NT2/D1 (cell line): Measurements from ENCODE around the gene FLNB.

ENCODE experiments used
- SUZ12 ChIP-seq: IDR thresholded peaks from 2 replicates; pipeline ENCODE4 v1.6.1; 2011; ENCODE audit not compliant: insufficient read length, insufficient read depth; ENCODE audit errors: extremely low read depth
- YY1 ChIP-seq: IDR thresholded peaks from 2 replicates; pipeline ENCODE4 v1.6.1; 2011; ENCODE audit not compliant: insufficient read length, insufficient read depth

DNA sequence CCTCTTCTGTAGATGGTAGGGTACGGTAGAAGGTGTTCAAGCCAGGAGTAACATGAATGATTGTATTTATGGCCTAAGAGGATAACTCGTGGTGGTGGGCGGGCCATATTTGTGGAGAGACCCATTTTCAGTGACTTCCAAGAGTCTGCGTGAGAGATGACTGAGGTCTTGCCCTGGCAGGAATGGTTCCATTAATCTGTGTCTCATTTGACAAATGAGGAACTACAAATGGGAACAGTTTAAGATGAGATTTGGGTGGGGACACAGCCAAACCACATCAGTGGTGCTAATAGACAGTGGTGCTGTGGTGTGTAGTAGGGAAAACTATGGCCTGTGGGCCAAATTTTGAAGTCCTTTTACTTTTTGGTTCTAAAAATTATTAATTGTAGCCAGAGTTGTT lies 47.1 kb downstream of the FLNB start:
- no peak for TF ChIP-seq YY1
- no peak for TF ChIP-seq SUZ12
